K562 (cell line): ENCODE results near the gene VRK1. TPM values are rescaled to one million over a fixed set of nuclear protein-coding genes. Genes with fewer than 3 reads are reported as not detected.
A peak's percentile ranks its signal among the peaks of the same experiment; 100 is the strongest.

Source experiments
- CC2D1A ChIP-seq: fragments of 450-650 bp; IDR thresholded peaks from 2 replicates; pipeline ENCODE4 v1.6.1; 2017; ENCODE audit warnings: mild to moderate bottlenecking
- CREB3 ChIP-seq: fragments of 450-650 bp; conservative IDR thresholded peaks from 2 replicates; pipeline ENCODE4 v1.6.1; 2016; ENCODE audit warnings: missing genetic modification characterization, low read depth, mild to moderate bottlenecking, missing compliant biosample characterization, moderate library complexity
- CXXC5 ChIP-seq: fragments of 250-450 bp; sonication (Bioruptor Pico); IDR thresholded peaks from 2 replicates; pipeline ENCODE4 v1.8.0; 2022; ENCODE audit warnings: inconsistent platforms, mild to moderate bottlenecking, moderate library complexity
- ELF2 ChIP-seq: fragments of 250-450 bp; sonication (Bioruptor Pico); IDR thresholded peaks from 2 replicates; pipeline ENCODE4 v1.5.0; 2021; ENCODE audit warnings: mild to moderate bottlenecking
- MEF2A ChIP-seq: IDR thresholded peaks from 2 replicates; pipeline ENCODE4 v1.6.1; 2011; ENCODE audit warnings: low read depth, mild to moderate bottlenecking, low read length, moderate library complexity; ENCODE audit not compliant: control insufficient read depth
- NFYB ChIP-seq: IDR thresholded peaks from 2 replicates; pipeline ENCODE4 v1.6.1; 2011; ENCODE audit warnings: mild to moderate bottlenecking, moderate library complexity; ENCODE audit not compliant: insufficient read length; ENCODE audit errors: extremely low read depth
- NR3C1 ChIP-seq: sonication (generic); formaldehyde crosslinking; IDR thresholded peaks from 2 replicates; pipeline ENCODE4 v1.8.1; 2022; ENCODE audit warnings: missing genetic modification reagents
- PTTG1 ChIP-seq: fragments of 450-650 bp; IDR thresholded peaks from 2 replicates; pipeline ENCODE4 v1.6.1; 2016; ENCODE audit warnings: low read depth, mild to moderate bottlenecking, missing genetic modification characterization, missing compliant biosample characterization
- SAP30 ChIP-seq: fragments of 200-600 bp; sonication (generic); IDR thresholded peaks from 2 replicates; pipeline ENCODE4 v1.6.1; 2012; ENCODE audit warnings: borderline replicate concordance, low read depth, mild to moderate bottlenecking, moderate library complexity, low read length, control low read depth, inconsistent platforms; ENCODE audit not compliant: insufficient read depth, poor library complexity, severe bottlenecking
- SMAD1 ChIP-seq: fragments of 150-350 bp; IDR thresholded peaks from 2 replicates; pipeline ENCODE4 v1.6.1; 2014; ENCODE audit warnings: low read length, low read depth; ENCODE audit not compliant: partially characterized antibody
- SMARCB1 ChIP-seq: IDR thresholded peaks from 2 replicates; pipeline ENCODE4 v1.6.1; 2011; ENCODE audit warnings: improper control_type of control experiment, low read depth; ENCODE audit not compliant: insufficient read length
- ZNF696 ChIP-seq: fragments of 250-450 bp; sonication (Bioruptor Pico); conservative IDR thresholded peaks from 2 replicates; pipeline ENCODE4 v1.4.0; 2020; ENCODE audit warnings: mild to moderate bottlenecking, moderate library complexity
- ZNF76 ChIP-seq: fragments of 250-450 bp; sonication (Bioruptor Pico); IDR thresholded peaks from 2 replicates; pipeline ENCODE4 v1.4.0; 2020; ENCODE audit warnings: mild to moderate bottlenecking, moderate library complexity, borderline replicate concordance
- ZNF830 ChIP-seq: fragments of 250-450 bp; sonication (Bioruptor Pico); IDR thresholded peaks from 2 replicates; pipeline ENCODE4 v1.5.0; 2021; ENCODE audit warnings: mild to moderate bottlenecking
- polyA plus RNA-seq, 8 experiments: library from polyadenylated mRNA; depleted of rRNA in 4 of 8; stranded (reverse) in 5 of 8; unstranded in 3 of 8; fragments of >200 nt; fragmentation: Nextera tagmentation in 2 of 8; fragmentation: Illumina TruSeq in 1 of 8; extraction: Ambion mirVana in 2 of 8; extraction: Trizol in 1 of 8; gene quantifications; 2 replicates each; pipeline versions ENCODE4 v1.2.1 to v1.2.3, GENCODE V29; 2011 to 2014; ENCODE audit warnings: inconsistent platforms in 1 of 8, missing spikeins in 1 of 8
- total RNA-seq, 7 experiments: library from RNA; depleted of rRNA in 6 of 7; stranded (reverse); fragments of >200 nt in 6 of 7; fragmentation: Illumina TruSeq in 2 of 7; extraction: Trizol in 2 of 7; gene quantifications; 2 replicates each; pipeline versions ENCODE4 v1.2.1 to v1.2.3, GENCODE V29; 2011 to 2021; ENCODE audit warnings: low replicate concordance in 1 of 7
- TF ChIP-seq, protein P1 (sequence below): sonication (generic); formaldehyde crosslinking; IDR thresholded peaks from 2 replicates; pipeline ENCODE4 v1.8.1; 2023; ENCODE audit warnings: mild to moderate bottlenecking, missing genetic modification reagents
- TF ChIP-seq, protein P2 (sequence below): sonication (generic); formaldehyde crosslinking; IDR thresholded peaks from 2 replicates; pipeline ENCODE4 v1.8.0; 2022; ENCODE audit warnings: mild to moderate bottlenecking, missing genetic modification reagents
- TF ChIP-seq, protein P3 (sequence below), 2 experiments: fragments of 200-800 bp in 1 of 2; sonication (Bioruptor generic) in 1 of 2; sonication (generic) in 1 of 2; formaldehyde crosslinking in 1 of 2; IDR thresholded peaks in 1 of 2; conservative IDR thresholded peaks in 1 of 2; 2 replicates each; pipeline versions ENCODE4 v1.5.0 to v1.6.1; 2016 to 2020; ENCODE audit warnings: missing compliant biosample characterization in 1 of 2, missing genetic modification characterization in 1 of 2, missing genetic modification reagents in 1 of 2

Gene VRK1
- total and polyA plus RNA-seq, 9 of the 15 experiments (the other 6 are each of a cell fraction or from before 2014, with no cell fraction given), result 83.6 to 177 (median 116) TPM

DNA sequence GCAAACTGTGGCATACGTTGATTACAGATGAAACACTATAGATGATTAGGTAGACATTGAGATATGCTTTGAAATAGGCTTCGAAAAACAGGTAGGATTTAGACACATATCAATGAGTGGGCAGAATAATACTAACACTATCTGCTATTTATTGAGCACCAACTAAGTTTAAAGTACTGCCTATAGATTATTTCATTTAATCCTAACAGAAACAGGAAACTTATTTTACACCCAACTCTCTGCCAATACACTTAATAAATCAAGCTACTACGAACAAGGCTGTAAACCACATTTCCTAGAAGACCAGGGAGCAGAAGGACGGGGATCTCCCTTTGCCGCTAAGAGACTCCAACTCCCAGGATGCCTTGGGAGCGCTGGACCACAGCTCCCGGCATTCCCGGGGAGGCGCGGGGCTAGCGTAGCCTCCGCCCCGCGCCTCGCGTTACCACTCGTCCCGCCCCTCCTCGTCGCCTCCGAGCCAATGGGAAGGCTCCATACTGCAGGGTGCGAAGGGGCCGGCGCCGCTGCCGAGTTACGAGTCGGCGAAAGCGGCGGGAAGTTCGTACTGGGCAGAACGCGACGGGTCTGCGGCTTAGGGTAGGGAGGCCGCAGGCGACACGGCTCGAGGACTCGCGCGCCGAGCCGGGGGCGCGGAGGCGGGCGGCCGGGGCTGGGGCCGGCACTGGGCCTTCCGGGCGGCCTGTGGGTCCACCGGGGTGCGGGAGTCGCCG lies at the start of gene VRK1 (continued):
- TF ChIP-seq, protein P1, sequence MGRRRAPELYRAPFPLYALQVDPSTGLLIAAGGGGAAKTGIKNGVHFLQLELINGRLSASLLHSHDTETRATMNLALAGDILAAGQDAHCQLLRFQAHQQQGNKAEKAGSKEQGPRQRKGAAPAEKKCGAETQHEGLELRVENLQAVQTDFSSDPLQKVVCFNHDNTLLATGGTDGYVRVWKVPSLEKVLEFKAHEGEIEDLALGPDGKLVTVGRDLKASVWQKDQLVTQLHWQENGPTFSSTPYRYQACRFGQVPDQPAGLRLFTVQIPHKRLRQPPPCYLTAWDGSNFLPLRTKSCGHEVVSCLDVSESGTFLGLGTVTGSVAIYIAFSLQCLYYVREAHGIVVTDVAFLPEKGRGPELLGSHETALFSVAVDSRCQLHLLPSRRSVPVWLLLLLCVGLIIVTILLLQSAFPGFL (CRISPR knock-in tag), result no peak
- TF ChIP-seq ZNF696 (CRISPR knock-in tag), result no peak
- TF ChIP-seq, protein P2, sequence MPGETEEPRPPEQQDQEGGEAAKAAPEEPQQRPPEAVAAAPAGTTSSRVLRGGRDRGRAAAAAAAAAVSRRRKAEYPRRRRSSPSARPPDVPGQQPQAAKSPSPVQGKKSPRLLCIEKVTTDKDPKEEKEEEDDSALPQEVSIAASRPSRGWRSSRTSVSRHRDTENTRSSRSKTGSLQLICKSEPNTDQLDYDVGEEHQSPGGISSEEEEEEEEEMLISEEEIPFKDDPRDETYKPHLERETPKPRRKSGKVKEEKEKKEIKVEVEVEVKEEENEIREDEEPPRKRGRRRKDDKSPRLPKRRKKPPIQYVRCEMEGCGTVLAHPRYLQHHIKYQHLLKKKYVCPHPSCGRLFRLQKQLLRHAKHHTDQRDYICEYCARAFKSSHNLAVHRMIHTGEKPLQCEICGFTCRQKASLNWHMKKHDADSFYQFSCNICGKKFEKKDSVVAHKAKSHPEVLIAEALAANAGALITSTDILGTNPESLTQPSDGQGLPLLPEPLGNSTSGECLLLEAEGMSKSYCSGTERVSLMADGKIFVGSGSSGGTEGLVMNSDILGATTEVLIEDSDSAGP (CRISPR knock-in tag), result no peak
- TF ChIP-seq SMARCB1, result no peak
- TF ChIP-seq SMAD1, result peak; percentile 77
- TF ChIP-seq ZNF830 (CRISPR knock-in tag), result no peak
- no peak for TF ChIP-seq ELF2 (CRISPR knock-in tag)
- TF ChIP-seq ZNF76 (CRISPR knock-in tag), result no peak
- TF ChIP-seq, protein P3, sequence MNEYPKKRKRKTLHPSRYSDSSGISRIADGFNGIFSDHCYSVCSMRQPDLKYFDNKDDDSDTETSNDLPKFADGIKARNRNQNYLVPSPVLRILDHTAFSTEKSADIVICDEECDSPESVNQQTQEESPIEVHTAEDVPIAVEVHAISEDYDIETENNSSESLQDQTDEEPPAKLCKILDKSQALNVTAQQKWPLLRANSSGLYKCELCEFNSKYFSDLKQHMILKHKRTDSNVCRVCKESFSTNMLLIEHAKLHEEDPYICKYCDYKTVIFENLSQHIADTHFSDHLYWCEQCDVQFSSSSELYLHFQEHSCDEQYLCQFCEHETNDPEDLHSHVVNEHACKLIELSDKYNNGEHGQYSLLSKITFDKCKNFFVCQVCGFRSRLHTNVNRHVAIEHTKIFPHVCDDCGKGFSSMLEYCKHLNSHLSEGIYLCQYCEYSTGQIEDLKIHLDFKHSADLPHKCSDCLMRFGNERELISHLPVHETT (CRISPR knock-in tag; conservative IDR thresholded peaks at IDR 0.05 in 1 of 2, IDR thresholded peaks at IDR 0.05 in 1 of 2), result peak in 1 of 2 experiments; percentile 91; a peak in 2 of 4 replicates
- no peak for TF ChIP-seq PTTG1 (tag)
- TF ChIP-seq SAP30, result peak; percentile 97
- TF ChIP-seq MEF2A, result no peak
- no peak for TF ChIP-seq CREB3 (tag)
- peak; percentile 40 for TF ChIP-seq NFYB
- TF ChIP-seq CXXC5 (CRISPR knock-in tag), result peak; percentile 99
- TF ChIP-seq CC2D1A, result no peak
- TF ChIP-seq NR3C1, result no peak
